ENCODE measurements around the gene KCNJ6. TPM values are rescaled to one million over a fixed set of nuclear protein-coding genes. Genes with fewer than 3 reads are reported as not detected.
A peak's percentile ranks its signal among the peaks of the same experiment; 100 is the strongest.
"Not testable (repeated sequence)": the region's sequence is repeated elsewhere in the genome, so short reads cannot be mapped to it uniquely, and the experiment has no call there.

Gene KCNJ6
- total RNA-seq, 2 donors from 2014 or later: not detected

DNA sequence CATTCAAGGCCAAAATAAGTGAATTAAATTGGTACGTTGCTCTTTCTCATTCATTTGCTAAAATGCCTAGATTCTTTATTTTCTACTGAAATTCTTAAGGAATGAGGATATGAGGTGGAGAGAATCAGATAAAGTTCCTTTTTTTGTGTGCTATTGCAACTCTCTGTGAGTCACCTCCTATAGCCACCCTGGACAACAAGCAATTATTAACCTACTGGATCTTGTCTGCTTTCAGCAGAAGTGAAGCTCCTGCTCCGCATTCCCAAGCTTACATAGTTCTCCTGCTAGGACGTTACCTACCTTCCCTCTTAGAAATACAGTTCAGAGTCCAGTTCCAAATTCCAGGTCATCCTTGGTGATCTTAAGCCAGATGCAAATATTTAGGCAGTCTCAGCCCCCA, 4.8 kb upstream of the KCNJ6 start:
- Mint-ChIP-seq H3K27ac (no peak overlapping the region), H3K4me1 (ENCODE audit: low read depth) (no peaks in the 10 kb centered on the region)

DNA sequence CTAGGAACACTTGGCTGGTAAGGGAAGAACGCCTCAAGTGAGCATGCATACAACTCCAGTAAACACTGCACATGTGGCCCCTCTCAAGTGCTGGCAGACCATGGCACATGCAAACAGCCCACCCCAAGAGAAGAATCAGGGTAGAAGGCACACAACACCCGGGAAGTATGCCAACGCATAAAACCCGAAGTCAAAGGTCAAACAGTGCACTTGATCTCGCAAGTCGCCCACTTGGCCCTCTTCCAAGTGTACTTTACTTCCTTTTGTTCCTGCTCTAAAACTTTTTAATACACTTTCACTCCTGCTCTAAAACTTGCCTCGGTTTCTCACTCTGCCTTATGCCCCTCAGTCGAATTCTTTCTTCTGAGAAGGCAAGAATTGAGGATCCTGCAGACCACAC, 4.0 kb upstream of the KCNJ6 start:
- not testable (repeated sequence) for H3K4me3 Mint-ChIP-seq; ATAC-seq (replicated peaks in 1 of 2); H3K4me1 Mint-ChIP-seq (ENCODE audit: low read depth); H3K36me3 Mint-ChIP-seq (ENCODE audit: insufficient read depth in 2 of 2); DNase-seq; H3K27ac Mint-ChIP-seq; H3K9me3 Mint-ChIP-seq
- H3K27me3 Mint-ChIP-seq (ENCODE audit: low read depth): peaks cover 58% of the 10 kb centered on the region

More for the DNA sequence above, 4.8 kb upstream of the KCNJ6 start:
- no peak overlapping the region for H3K4me3 Mint-ChIP-seq
- no peaks in the 10 kb centered on the region for H3K9me3 Mint-ChIP-seq
- ATAC-seq (replicated peaks in 1 of 2) (no peak), DNase-seq (no peak)
- H3K36me3 Mint-ChIP-seq (ENCODE audit: insufficient read depth in 2 of 2): no peaks in the 10 kb centered on the region
- H3K27me3 Mint-ChIP-seq (ENCODE audit: low read depth): peaks cover 51% of the 10 kb centered on the region

DNA sequence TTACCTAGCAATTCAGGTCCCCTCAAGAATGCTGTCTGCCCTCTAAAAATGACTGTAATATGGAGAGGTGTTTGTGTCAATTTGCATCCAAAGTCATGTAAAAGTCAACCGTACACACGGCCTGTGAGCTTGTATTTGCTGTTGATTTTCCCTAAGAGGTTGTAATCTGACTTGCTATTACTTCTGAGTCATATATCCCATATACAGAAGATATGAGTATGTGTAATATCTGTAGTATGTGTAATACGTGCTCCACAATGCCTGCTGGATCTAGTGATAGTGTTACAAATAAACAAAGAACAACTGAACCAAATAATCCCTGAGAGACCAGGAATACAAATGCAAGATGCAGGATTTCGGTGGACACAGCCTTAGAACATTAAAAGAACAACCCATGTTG, 1.4 kb upstream of the KCNJ6 start:
- no peak overlapping the region for H3K27ac Mint-ChIP-seq
- DNase-seq (no peak), ATAC-seq (replicated peaks in 1 of 2) (peak in 1 of 2 donors; percentile 33)
- no peaks in the 10 kb centered on the region for H3K9me3 Mint-ChIP-seq
- peaks cover 13% of the 10 kb centered on the region for H3K4me1 Mint-ChIP-seq (ENCODE audit: low read depth)
- H3K27me3 Mint-ChIP-seq (ENCODE audit: low read depth): peaks cover 78% of the 10 kb centered on the region
- H3K36me3 Mint-ChIP-seq (ENCODE audit: insufficient read depth in 2 of 2): peaks cover 2 to 3% of the 10 kb centered on the region in 2 donors
- H3K4me3 Mint-ChIP-seq: no peak overlapping the region

DNA sequence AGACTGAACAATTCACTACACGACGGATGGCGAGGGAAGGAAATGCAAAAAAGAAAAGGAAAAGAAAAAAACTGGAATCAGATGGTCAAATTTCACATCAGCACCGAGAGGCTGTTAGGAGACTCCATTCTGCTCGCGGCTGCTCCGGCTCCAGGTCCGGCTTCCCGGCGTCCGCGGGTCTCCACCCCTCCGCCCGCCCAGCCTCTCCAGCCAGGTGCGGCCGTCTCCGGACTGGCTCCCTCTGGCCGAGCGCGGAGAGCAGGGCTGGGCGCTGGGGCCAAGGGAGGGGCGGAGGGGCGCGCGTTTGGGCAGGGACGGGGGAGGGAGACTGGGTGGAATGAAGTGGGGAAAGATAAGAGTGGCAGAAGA, 332 bp downstream of the KCNJ6 start:
- ATAC-seq (replicated peaks in 1 of 2) (no peak), DNase-seq (no peak)
- Mint-ChIP-seq H3K9me3 (no peaks in the 10 kb centered on the region), H3K27me3 (ENCODE audit: low read depth) (peaks cover 86% of the 10 kb centered on the region), H3K36me3 (ENCODE audit: insufficient read depth in 2 of 2) (peaks cover 2 to 3% of the 10 kb centered on the region in 2 donors), H3K4me1 (ENCODE audit: low read depth) (peaks cover 13% of the 10 kb centered on the region), H3K4me3 (peak overlapping the region; percentile 3), H3K27ac (no peak overlapping the region)

DNA sequence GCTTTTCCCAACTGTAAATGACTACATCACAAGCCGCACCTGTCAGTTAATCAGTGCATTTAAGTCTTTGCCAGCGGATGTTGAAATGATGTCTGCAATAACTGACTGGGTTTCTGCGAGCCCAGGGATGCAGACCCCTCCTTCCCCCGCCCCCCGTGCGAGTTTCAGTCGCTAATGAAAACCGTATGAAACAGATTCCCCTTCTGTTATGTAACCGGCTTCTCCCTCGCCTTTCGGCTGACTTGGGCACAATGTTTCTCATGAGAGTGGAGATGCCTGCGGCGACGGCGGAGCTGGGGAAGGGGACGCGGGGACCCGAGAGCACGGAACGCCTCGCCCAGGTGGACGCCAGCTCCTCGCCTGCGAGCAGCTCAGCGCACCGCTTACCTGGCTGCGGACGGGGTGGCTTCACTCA, 753 bp downstream of the KCNJ6 start:
- H3K27me3 Mint-ChIP-seq (ENCODE audit: low read depth): peaks cover 82% of the 10 kb centered on the region
- H3K4me3 Mint-ChIP-seq: peak overlapping the region; percentile 3
- ATAC-seq (replicated peaks in 1 of 2) (no peak), DNase-seq (no peak)
- H3K27ac Mint-ChIP-seq: no peak overlapping the region
- H3K4me1 Mint-ChIP-seq (ENCODE audit: low read depth): peaks cover 13% of the 10 kb centered on the region
- H3K9me3 Mint-ChIP-seq: no peaks in the 10 kb centered on the region
- peaks cover 2 to 3% of the 10 kb centered on the region in 2 donors for H3K36me3 Mint-ChIP-seq (ENCODE audit: insufficient read depth in 2 of 2)

DNA sequence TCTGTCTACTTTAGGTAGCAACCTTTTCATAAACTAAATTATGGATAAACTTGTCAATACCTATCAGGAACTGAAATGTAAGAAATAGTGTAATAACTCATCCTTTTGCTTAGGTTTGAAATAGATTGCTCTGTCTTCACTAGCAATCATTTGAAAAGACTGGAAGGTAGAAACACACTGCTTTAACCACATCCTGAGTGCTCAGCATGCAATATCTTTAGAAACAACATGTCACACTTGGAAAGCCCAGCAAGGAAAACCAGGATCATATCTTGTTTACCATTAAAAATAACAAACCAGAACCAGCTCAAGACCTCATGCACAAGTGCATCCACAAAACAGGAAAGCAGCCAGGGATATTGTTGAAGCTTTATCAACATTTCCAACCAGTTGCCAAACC, 3.6 kb downstream of the KCNJ6 start:
- ATAC-seq (replicated peaks in 1 of 2) (no peak), DNase-seq (no peak)
- Mint-ChIP-seq H3K27me3 (ENCODE audit: low read depth) (peaks cover 62% of the 10 kb centered on the region), H3K4me1 (ENCODE audit: low read depth) (peaks cover 13% of the 10 kb centered on the region), H3K9me3 (no peaks in the 10 kb centered on the region), H3K36me3 (ENCODE audit: insufficient read depth in 2 of 2) (peaks cover 2 to 3% of the 10 kb centered on the region in 2 donors), H3K27ac (no peak overlapping the region), H3K4me3 (no peak overlapping the region)

DNA sequence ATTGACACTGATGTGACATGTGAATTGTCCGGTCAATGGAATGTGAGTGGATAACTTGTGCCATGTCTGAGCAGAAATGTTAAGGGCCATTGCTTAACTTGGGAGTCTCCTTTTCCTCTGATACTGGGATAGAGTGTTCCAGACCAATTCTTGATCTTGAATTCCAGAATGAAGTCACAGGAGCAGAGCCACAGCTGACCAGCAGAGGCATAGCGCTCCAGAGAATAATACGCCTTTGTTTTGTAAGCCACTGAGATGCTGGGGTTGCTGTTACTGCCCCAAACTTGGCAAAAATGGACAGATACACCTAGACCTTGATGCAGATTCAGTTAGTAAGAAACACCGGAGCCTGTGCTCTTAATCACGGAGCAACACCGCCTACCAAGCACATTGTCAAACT, 6.3 kb downstream of the KCNJ6 start:
- Mint-ChIP-seq H3K36me3 (ENCODE audit: insufficient read depth in 2 of 2) (no peaks in the 10 kb centered on the region), H3K4me1 (ENCODE audit: low read depth) (peaks cover 4% of the 10 kb centered on the region), H3K27me3 (ENCODE audit: low read depth) (peaks cover 55% of the 10 kb centered on the region), H3K9me3 (no peaks in the 10 kb centered on the region), H3K27ac (no peak overlapping the region), H3K4me3 (no peak overlapping the region)
- DNase-seq (no peak), ATAC-seq (replicated peaks in 1 of 2) (no peak)

DNA sequence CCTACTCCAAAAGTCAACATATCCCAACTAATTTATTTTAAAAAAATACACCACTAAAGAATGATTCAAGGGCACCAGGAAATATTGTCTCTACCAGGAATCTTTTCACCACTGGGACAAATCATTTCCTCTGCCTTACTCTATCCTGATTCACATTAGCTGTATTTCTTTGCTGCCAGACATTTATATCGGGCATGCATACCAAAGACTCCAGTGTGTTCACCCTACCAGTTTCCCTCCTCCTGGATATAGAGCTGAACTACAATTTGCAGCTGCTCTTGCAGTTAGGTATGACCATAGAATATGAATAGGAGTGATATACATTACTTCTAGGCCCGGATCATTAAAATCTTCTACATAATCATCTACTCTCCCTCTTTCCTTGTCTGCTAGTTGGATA, 7.6 kb downstream of the KCNJ6 start:
- Mint-ChIP-seq H3K36me3 (ENCODE audit: insufficient read depth in 2 of 2) (no peaks in the 10 kb centered on the region), H3K9me3 (no peaks in the 10 kb centered on the region), H3K4me1 (ENCODE audit: low read depth) (no peaks in the 10 kb centered on the region), H3K4me3 (no peak overlapping the region), H3K27me3 (ENCODE audit: low read depth) (peaks cover 47% of the 10 kb centered on the region), H3K27ac (no peak overlapping the region)
- no peak for ATAC-seq (replicated peaks in 1 of 2)
- DNase-seq: no peak

DNA sequence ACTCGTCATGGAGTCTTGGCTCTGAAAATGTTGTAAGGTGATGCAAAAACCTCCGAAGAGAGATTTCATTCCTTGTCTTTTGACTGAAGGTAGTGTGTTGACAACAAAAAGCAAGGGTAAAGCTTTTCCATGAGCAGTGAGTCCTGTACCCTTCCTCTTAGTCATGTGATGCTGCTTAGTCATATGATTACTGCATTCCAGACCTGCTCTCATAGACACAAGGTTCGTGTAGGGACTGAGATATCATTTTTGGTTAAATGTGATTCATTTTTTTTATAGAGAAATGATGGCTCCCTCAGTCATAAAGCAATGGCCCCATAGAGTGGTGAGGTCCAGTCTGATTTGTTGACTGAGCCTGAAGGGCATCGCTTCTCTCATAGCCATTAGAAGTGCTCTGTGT, 9.2 kb downstream of the KCNJ6 start:
- no peak overlapping the region for H3K27ac Mint-ChIP-seq
- ATAC-seq (replicated peaks in 1 of 2): no peak
- no peaks in the 10 kb centered on the region for H3K9me3 Mint-ChIP-seq
- DNase-seq: no peak
- no peaks in the 10 kb centered on the region for H3K4me1 Mint-ChIP-seq (ENCODE audit: low read depth)
- H3K27me3 Mint-ChIP-seq (ENCODE audit: low read depth): peaks cover 42% of the 10 kb centered on the region
- H3K4me3 Mint-ChIP-seq: no peak overlapping the region
- H3K36me3 Mint-ChIP-seq (ENCODE audit: insufficient read depth in 2 of 2): no peaks in the 10 kb centered on the region

DNA sequence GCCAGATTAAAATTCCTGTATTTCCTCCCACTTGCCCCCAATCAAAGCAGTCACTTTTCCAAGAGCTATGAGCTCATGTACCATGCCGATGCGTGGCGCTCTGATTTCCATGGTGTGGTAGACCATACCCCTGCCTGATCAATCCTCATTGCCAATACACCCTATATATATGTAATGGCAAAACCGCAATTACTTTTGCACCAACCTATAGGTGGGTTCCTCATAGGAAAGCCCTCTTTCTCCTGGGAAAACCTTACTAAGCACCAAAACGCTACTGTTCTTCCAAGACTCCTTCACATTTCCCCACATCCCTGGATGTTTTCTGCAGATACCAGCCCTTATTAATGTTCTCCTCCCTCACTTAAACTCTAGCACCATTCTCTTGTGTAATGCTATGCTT, 11.0 kb downstream of the KCNJ6 start:
- no peaks in the 10 kb centered on the region for H3K4me1 Mint-ChIP-seq (ENCODE audit: low read depth)
- H3K27me3 Mint-ChIP-seq (ENCODE audit: low read depth): peaks cover 42% of the 10 kb centered on the region
- H3K9me3 Mint-ChIP-seq: no peaks in the 10 kb centered on the region
- H3K36me3 Mint-ChIP-seq (ENCODE audit: insufficient read depth in 2 of 2): no peaks in the 10 kb centered on the region
- DNase-seq: no peak
- no peak for ATAC-seq (replicated peaks in 1 of 2)
- no peak overlapping the region for H3K4me3 Mint-ChIP-seq
- H3K27ac Mint-ChIP-seq: no peak overlapping the region

DNA sequence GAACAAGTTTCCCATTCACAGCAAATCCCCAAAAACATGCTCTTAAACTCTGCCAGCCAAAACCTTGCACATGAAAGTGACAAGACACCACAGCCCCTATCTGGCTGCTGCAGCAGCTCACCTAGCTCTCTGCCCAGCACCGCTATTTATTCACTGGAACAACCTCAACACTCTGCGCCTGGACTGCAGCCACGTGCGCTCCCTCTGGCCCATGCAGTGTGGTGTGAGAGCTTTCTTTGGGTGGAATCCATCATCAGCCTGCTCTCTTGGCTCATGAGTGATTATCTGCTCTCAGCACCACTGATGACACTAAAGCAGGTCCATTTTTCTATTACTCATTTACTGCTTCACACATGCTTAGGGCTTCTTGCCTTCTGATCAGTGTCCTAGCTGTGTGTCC, 11.4 kb downstream of the KCNJ6 start:
- Mint-ChIP-seq H3K27me3 (ENCODE audit: low read depth) (peaks cover 46% of the 10 kb centered on the region), H3K36me3 (ENCODE audit: insufficient read depth in 2 of 2) (no peaks in the 10 kb centered on the region), H3K27ac (no peak overlapping the region), H3K9me3 (no peaks in the 10 kb centered on the region), H3K4me1 (ENCODE audit: low read depth) (no peaks in the 10 kb centered on the region), H3K4me3 (no peak overlapping the region)
- no peak for DNase-seq
- ATAC-seq (replicated peaks in 1 of 2): no peak

DNA sequence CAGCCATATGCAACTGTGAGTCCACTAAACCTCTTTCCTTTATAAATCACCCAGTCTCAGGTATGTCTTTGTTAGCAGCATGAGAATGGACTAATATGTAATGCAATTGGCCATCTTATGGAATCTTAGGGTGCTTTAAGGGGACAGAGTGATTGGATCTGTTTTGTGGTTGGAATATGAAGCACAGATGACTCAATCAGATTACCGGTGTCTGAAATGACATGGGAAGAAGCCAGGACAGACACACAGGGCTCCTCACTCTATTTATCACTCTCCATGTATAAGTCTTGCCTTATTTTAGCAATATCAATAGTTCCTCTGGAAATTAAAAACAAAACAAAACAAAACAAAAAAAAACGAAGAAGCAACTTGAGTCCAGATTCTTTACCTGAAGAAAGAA, 12.9 kb downstream of the KCNJ6 start:
- Mint-ChIP-seq H3K27me3 (ENCODE audit: low read depth) (peaks cover 46% of the 10 kb centered on the region), H3K36me3 (ENCODE audit: insufficient read depth in 2 of 2) (no peaks in the 10 kb centered on the region), H3K27ac (no peak overlapping the region), H3K9me3 (no peaks in the 10 kb centered on the region), H3K4me1 (ENCODE audit: low read depth) (no peaks in the 10 kb centered on the region), H3K4me3 (no peak overlapping the region)
- ATAC-seq (replicated peaks in 1 of 2) (no peak), DNase-seq (no peak)

DNA sequence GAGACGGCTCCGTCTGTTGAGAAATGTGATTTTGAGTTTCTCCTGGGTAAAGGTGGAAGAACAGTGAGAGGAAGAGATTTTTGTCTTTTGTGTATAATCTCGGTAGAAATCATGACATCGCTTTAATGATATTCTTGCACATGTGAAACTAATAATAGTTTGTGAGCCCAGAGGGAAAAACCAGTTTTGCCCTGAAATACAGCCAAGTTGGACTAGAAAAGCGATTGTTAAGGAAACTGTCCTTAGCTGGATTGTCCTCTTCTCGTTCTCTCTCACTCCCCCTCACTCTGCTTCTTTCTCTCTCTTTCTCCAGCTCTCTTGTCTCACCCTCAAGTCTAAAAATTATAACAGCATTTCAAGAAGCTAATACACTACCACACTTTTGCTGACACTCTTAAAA, 17.1 kb downstream of the KCNJ6 start:
- no peak for ATAC-seq (replicated peaks in 1 of 2)
- no peak overlapping the region for H3K4me3 Mint-ChIP-seq

DNA sequence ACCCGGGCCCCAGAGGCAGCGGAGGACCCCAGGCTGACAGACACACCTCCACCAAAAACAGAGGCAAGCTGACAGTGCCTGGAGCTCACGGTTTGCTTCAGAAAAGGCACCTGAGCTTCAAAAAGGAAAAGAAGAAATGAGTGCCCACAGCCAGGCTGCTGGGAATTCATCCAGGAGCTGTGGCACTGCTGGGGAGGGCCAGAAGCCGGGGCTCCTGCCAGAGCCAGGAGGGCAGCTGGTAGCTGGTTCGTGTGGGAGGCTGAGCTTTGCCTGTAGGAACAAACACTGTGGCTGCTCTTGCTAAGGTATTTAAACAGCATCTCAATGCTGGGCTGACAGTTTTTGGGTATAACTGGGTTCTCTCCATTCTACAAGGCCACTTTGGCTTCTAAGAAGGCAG, 19.5 kb downstream of the KCNJ6 start:
- Mint-ChIP-seq H3K27me3 (ENCODE audit: low read depth) (peaks cover 28% of the 10 kb centered on the region), H3K36me3 (ENCODE audit: insufficient read depth in 2 of 2) (no peaks in the 10 kb centered on the region), H3K4me1 (ENCODE audit: low read depth) (no peaks in the 10 kb centered on the region), H3K9me3 (no peaks in the 10 kb centered on the region), H3K27ac (no peak overlapping the region), H3K4me3 (no peak overlapping the region)
- ATAC-seq (replicated peaks in 1 of 2) (no peak), DNase-seq (no peak)

More for the DNA sequence above, 17.1 kb downstream of the KCNJ6 start:
- H3K4me1 Mint-ChIP-seq (ENCODE audit: low read depth): no peaks in the 10 kb centered on the region
- no peaks in the 10 kb centered on the region for H3K36me3 Mint-ChIP-seq (ENCODE audit: insufficient read depth in 2 of 2)
- peaks cover 32% of the 10 kb centered on the region for H3K27me3 Mint-ChIP-seq (ENCODE audit: low read depth)
- no peak for DNase-seq
- no peaks in the 10 kb centered on the region for H3K9me3 Mint-ChIP-seq
- no peak overlapping the region for H3K27ac Mint-ChIP-seq

Measured in activated T-cell treated with anti-CD3 and anti-CD28 coated beads, Interleukin-2, amount 50 U/mL, for 72 hours (primary cell).